K562 (cell line): ENCODE data around the gene ARHGEF38. TPM values are rescaled to one million over a fixed set of nuclear protein-coding genes. Genes with fewer than 3 reads are reported as not detected.

ENCODE experiments used
- GATA2 ChIP-seq: sonication (generic); formaldehyde crosslinking; IDR thresholded peaks from 2 replicates; pipeline ENCODE4 v1.4.0; 2020; ENCODE audit warnings: mild to moderate bottlenecking, missing genetic modification reagents
- HDAC3 ChIP-seq: fragments of 450-650 bp; IDR thresholded peaks from 2 replicates; pipeline ENCODE4 v1.6.1; 2018; ENCODE audit warnings: borderline replicate concordance, mild to moderate bottlenecking, moderate library complexity; ENCODE audit not compliant: partially characterized antibody
- LCOR ChIP-seq: sonication (generic); formaldehyde crosslinking; IDR thresholded peaks from 2 replicates; pipeline ENCODE4 v1.8.0; 2022; ENCODE audit warnings: mild to moderate bottlenecking, missing genetic modification reagents
- ZNF780A ChIP-seq: fragments of 250-450 bp; sonication (Bioruptor Pico); IDR thresholded peaks from 2 replicates; pipeline ENCODE4 v1.5.0; 2021; ENCODE audit warnings: mild to moderate bottlenecking
- ZZZ3 ChIP-seq: fragments of 450-650 bp; IDR thresholded peaks from 2 replicates; pipeline ENCODE4 v1.6.1; 2016; ENCODE audit warnings: antibody characterized with exemption, mild to moderate bottlenecking, moderate library complexity
- polyA plus RNA-seq, 8 experiments: library from polyadenylated mRNA; depleted of rRNA in 4 of 8; stranded (reverse) in 5 of 8; unstranded in 3 of 8; fragments of >200 nt; fragmentation: Nextera tagmentation in 2 of 8; fragmentation: Illumina TruSeq in 1 of 8; extraction: Ambion mirVana in 2 of 8; extraction: Trizol in 1 of 8; gene quantifications; 2 replicates each; pipeline versions ENCODE4 v1.2.1 to v1.2.3, GENCODE V29; 2011 to 2014; ENCODE audit warnings: inconsistent platforms in 1 of 8, missing spikeins in 1 of 8
- total RNA-seq, 7 experiments: library from RNA; depleted of rRNA in 6 of 7; stranded (reverse); fragments of >200 nt in 6 of 7; fragmentation: Illumina TruSeq in 2 of 7; extraction: Trizol in 2 of 7; gene quantifications; 2 replicates each; pipeline versions ENCODE4 v1.2.1 to v1.2.3, GENCODE V29; 2011 to 2021; ENCODE audit warnings: low replicate concordance in 1 of 7
- TF ChIP-seq, protein P1 (sequence below): sonication (generic); formaldehyde crosslinking; IDR thresholded peaks from 2 replicates; pipeline ENCODE4 v1.8.0; 2022; ENCODE audit warnings: mild to moderate bottlenecking, low read depth, missing genetic modification reagents
- TF ChIP-seq, protein P2 (sequence below): fragments of 250-450 bp; sonication (Bioruptor Pico); IDR thresholded peaks from 2 replicates; pipeline ENCODE4 v1.4.0; 2020; ENCODE audit warnings: mild to moderate bottlenecking, moderate library complexity

ARHGEF38 gene
- total and polyA plus RNA-seq, 9 of the 15 experiments (the other 6 are each of a cell fraction or from before 2014, with no cell fraction given), result 0.17 TPM; not detected in 8

DNA sequence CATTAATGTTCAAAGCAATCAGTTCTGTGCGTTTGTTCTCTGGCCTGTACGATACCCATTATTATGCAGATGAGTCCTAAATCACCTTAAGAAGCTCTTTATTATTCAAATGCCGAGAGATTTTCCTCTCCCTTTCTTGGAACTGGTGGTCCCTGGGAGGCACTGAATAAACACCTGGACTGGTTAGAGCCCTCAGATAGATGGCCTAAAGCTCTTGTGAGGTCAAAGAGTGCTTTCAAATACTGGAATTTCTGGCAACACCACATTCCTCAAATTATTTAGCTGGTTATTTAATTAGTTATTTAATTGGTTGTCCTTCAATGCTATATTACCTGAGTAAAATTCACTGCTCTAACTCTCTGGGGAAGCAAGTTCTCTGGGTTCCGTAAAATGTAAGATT lies 3.0 kb downstream of the ARHGEF38 start (continued):
- no peak for TF ChIP-seq ZZZ3
- TF ChIP-seq LCOR (CRISPR knock-in tag), result no peak
- TF ChIP-seq ZNF780A (CRISPR knock-in tag), result no peak
- TF ChIP-seq, protein P1, sequence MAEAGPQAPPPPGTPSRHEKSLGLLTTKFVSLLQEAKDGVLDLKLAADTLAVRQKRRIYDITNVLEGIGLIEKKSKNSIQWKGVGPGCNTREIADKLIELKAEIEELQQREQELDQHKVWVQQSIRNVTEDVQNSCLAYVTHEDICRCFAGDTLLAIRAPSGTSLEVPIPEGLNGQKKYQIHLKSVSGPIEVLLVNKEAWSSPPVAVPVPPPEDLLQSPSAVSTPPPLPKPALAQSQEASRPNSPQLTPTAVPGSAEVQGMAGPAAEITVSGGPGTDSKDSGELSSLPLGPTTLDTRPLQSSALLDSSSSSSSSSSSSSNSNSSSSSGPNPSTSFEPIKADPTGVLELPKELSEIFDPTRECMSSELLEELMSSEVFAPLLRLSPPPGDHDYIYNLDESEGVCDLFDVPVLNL (CRISPR knock-in tag), result no peak
- no peak for TF ChIP-seq GATA2 (CRISPR knock-in tag)
- no peak for TF ChIP-seq HDAC3
- TF ChIP-seq, protein P2, sequence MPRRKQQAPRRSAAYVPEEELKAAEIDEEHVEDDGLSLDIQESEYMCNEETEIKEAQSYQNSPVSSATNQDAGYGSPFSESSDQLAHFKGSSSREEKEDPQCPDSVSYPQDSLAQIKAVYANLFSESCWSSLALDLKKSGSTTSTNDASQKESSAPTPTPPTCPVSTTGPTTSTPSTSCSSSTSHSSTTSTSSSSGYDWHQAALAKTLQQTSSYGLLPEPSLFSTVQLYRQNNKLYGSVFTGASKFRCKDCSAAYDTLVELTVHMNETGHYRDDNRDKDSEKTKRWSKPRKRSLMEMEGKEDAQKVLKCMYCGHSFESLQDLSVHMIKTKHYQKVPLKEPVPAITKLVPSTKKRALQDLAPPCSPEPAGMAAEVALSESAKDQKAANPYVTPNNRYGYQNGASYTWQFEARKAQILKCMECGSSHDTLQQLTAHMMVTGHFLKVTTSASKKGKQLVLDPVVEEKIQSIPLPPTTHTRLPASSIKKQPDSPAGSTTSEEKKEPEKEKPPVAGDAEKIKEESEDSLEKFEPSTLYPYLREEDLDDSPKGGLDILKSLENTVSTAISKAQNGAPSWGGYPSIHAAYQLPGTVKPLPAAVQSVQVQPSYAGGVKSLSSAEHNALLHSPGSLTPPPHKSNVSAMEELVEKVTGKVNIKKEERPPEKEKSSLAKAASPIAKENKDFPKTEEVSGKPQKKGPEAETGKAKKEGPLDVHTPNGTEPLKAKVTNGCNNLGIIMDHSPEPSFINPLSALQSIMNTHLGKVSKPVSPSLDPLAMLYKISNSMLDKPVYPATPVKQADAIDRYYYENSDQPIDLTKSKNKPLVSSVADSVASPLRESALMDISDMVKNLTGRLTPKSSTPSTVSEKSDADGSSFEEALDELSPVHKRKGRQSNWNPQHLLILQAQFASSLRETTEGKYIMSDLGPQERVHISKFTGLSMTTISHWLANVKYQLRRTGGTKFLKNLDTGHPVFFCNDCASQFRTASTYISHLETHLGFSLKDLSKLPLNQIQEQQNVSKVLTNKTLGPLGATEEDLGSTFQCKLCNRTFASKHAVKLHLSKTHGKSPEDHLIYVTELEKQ, result no peak
